Breast epithelium (tissue), 3 donors: Measurements from ENCODE around the gene MYOZ2.

ENCODE experiments used
- CTCF ChIP-seq, 3 donors: fragments of 450-650 bp; IDR thresholded peaks; one replicate each; pipeline ENCODE4 v1.5.1; 2016 to 2017; ENCODE audit warnings: antibody characterized with exemption in 3 of 3, mild to moderate bottlenecking in 3 of 3, moderate library complexity in 3 of 3
- POLR2A ChIP-seq: fragments of 450-650 bp; IDR thresholded peaks from one replicate; pipeline ENCODE4 v1.6.1; 2016; ENCODE audit warnings: antibody characterized with exemption, mild to moderate bottlenecking, moderate library complexity
- POLR2AphosphoS5 ChIP-seq, 3 donors: sonication (generic); formaldehyde crosslinking; IDR thresholded peaks; one replicate each; pipeline ENCODE4 v1.6.1; 2017; ENCODE audit warnings: antibody characterized with exemption in 3 of 3

DNA sequence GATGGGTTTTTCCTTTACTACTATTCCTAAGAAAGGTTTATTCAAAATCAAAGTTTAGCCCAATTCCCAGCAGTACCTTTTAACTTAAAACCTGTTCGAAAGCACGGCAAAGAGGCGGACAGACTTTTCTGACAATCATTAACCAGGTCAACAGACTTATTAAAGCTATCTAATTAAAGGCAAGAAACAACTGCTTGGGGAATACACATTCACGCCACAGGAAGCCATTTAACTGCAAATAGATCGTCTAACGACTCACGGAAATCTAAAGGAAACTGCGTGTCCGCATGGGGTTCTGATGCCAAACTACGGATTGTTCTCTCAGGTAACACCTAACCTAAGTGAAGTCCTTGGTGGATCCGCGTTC, 76.2 kb downstream of the MYOZ2 start:
- TF ChIP-seq CTCF (IDR thresholded peaks at IDR 0.05): peak in 1 of 3 donors; percentile 26
- no peak for TF ChIP-seq POLR2A
- no peak for TF ChIP-seq POLR2AphosphoS5 (IDR thresholded peaks at IDR 0.05)
